B cell (primary cell): Measurements from ENCODE around the gene FAM174C. TPM values are rescaled to one million over a fixed set of nuclear protein-coding genes. Genes with fewer than 3 reads are reported as not detected.

ENCODE experiments used
- ATAC-seq: fragments of 200-7000 bp; cut with Tn5 transposase; one replicate; pipeline ENCODE4 v1.10.0; 2021; ENCODE audit warnings: low read depth, mild to moderate bottlenecking, moderate number of reproducible peaks, moderate library complexity
- CTCF ChIA-PET: fragments of 350-600 bp; sonication (Branson Sonifier 250); formaldehyde crosslinking; loops from one replicate; lab custom pipeline; 2021; ENCODE audit warnings: antibody characterized with exemption, inconsistent platforms; lab: Charles Lee
- POLR2A ChIA-PET: fragments of 350-600 bp; sonication (Branson Sonifier 250); formaldehyde crosslinking; loops from one replicate; lab custom pipeline; 2021; ENCODE audit warnings: antibody characterized with exemption; lab: Charles Lee
- DNase-seq: peaks from one replicate; pipeline ENCODE4 v3.0.0; 2013
- H2AFZ ChIP-seq: 2 replicates; pipeline ENCODE4 v1.6.1; 2012; ENCODE audit warnings: mild to moderate bottlenecking, low read depth, low read length; ENCODE audit not compliant: insufficient read depth, poor library complexity, severe bottlenecking
- H3K27ac ChIP-seq, 2 donors: 1 replicate in 1 of 2; 2 replicates in 1 of 2; pipeline ENCODE4 v1.5.1; 2012 to 2013; ENCODE audit warnings: low read length in 2 of 2, mild to moderate bottlenecking in 2 of 2, moderate library complexity in 1 of 2
- H3K27me3 ChIP-seq, 4 experiments: fragments of 200-600 bp in 1 of 4; sonication (generic) in 1 of 4; replicated peaks in 1 of 4; 1 replicate in 2 of 4; 2 replicates in 2 of 4; pipeline versions ENCODE4 v1.6.1 to v1.7.0; 2013 to 2016; ENCODE audit warnings: low read length in 3 of 4, mild to moderate bottlenecking in 2 of 4, mixed read lengths in 1 of 4, moderate library complexity in 1 of 4; ENCODE audit not compliant: insufficient read depth in 4 of 4, control insufficient read depth in 3 of 4; ENCODE audit errors: control extremely low read depth in 1 of 4
- H3K36me3 ChIP-seq, 2 experiments: replicated peaks in 1 of 2; 1 replicate in 1 of 2; 2 replicates in 1 of 2; pipeline versions ENCODE4 v1.6.1 to v1.7.1; 2013; ENCODE audit warnings: low read length in 1 of 2; ENCODE audit not compliant: insufficient read depth in 2 of 2, control insufficient read depth in 1 of 2; ENCODE audit errors: control extremely low read depth in 1 of 2, extremely low read depth in 1 of 2
- H3K4me1 ChIP-seq, 2 donors: fragments of 200-600 bp in 1 of 2; sonication (generic) in 1 of 2; 1 replicate in 1 of 2; 2 replicates in 1 of 2; pipeline versions ENCODE4 v1.5.1 to v1.6.1; 2013 to 2017; ENCODE audit warnings: low read length in 2 of 2; ENCODE audit not compliant: control insufficient read depth in 2 of 2, insufficient read depth in 2 of 2
- H3K4me2 ChIP-seq: replicated peaks from 2 replicates; pipeline ENCODE3; 2012; ENCODE audit warnings: mild to moderate bottlenecking, low read depth, low read length; ENCODE audit not compliant: poor library complexity, severe bottlenecking
- H3K4me3 ChIP-seq, 5 experiments: fragments of 200-600 bp in 1 of 5; sonication (generic) in 1 of 5; 1 replicate in 3 of 5; 2 replicates in 2 of 5; pipeline versions ENCODE4 v1.5.1 to v1.7.0; 2011 to 2016; ENCODE audit warnings: low read length in 4 of 5, mild to moderate bottlenecking in 4 of 5, low read depth in 2 of 5, control low read depth in 1 of 5, moderate library complexity in 1 of 5; ENCODE audit not compliant: insufficient read depth in 1 of 5; ENCODE audit errors: control extremely low read depth in 1 of 5, extremely low read depth in 1 of 5
- H3K79me2 ChIP-seq: fragments of 200-600 bp; sonication (generic); one replicate; pipeline ENCODE4 v1.6.0; 2016; ENCODE audit warnings: low read length; ENCODE audit not compliant: control insufficient read depth, insufficient read depth
- H3K9ac ChIP-seq: fragments of 200-600 bp; sonication (generic); 2 replicates; pipeline ENCODE4 v1.6.1; 2017; ENCODE audit warnings: mild to moderate bottlenecking, low read length, moderate library complexity
- H3K9me3 ChIP-seq, 3 donors: one replicate each; pipeline versions ENCODE4 v1.6.1 to v1.7.1; 2013; ENCODE audit warnings: low read length in 2 of 3; ENCODE audit not compliant: control insufficient read depth in 2 of 3, insufficient read depth in 1 of 3; ENCODE audit errors: control extremely low read depth in 1 of 3
- H4K20me1 ChIP-seq: 2 replicates; pipeline ENCODE4 v1.6.0; 2012; ENCODE audit warnings: mild to moderate bottlenecking, low read length; ENCODE audit not compliant: insufficient read depth, control insufficient read depth, poor library complexity, severe bottlenecking
- H3K27ac Mint-ChIP-seq: one replicate; pipeline ENCODE4 v1.8.0; 2021; ENCODE audit warnings: mixed read lengths
- H3K27me3 Mint-ChIP-seq: one replicate; pipeline ENCODE4 v1.8.0; 2021; ENCODE audit warnings: mixed read lengths
- H3K4me1 Mint-ChIP-seq: one replicate; pipeline ENCODE4 v1.8.0; 2021; ENCODE audit warnings: mixed read lengths
- H3K4me3 Mint-ChIP-seq: one replicate; pipeline ENCODE4 v1.8.0; 2021; ENCODE audit warnings: mixed read lengths
- H3K9me3 Mint-ChIP-seq: one replicate; pipeline ENCODE4 v1.8.0; 2022; ENCODE audit warnings: mixed read lengths; ENCODE audit not compliant: insufficient read depth
- CTCF ChIP-seq: fragments of 200-600 bp; IDR thresholded peaks from one replicate; pipeline ENCODE4 v1.8.0; 2022; ENCODE audit warnings: antibody characterized with exemption, mild to moderate bottlenecking
- EZH2 ChIP-seq: IDR thresholded peaks from 2 replicates; pipeline ENCODE4 v1.6.1; 2012; ENCODE audit warnings: borderline replicate concordance, low read depth, mild to moderate bottlenecking, moderate library complexity, low read length; ENCODE audit not compliant: insufficient read depth, poor library complexity, severe bottlenecking
- WGBS: methylation state at CpG from one replicate; pipeline ENCODE4 v1.1.5; 2013; ENCODE audit warnings: missing lambda C conversion rate; ENCODE audit not compliant: insufficient coverage; 5-methylcytosine and 5-hydroxymethylcytosine counted together
- intact Hi-C: fragments of 100-400 bp; cut with micrococcal nuclease; formaldehyde crosslinking; loops from one replicate; pipeline ENCODE4 v1.10.0; 2022
- polyA plus RNA-seq: library from polyadenylated mRNA; depleted of rRNA; stranded (reverse); fragments of >200 nt; gene quantifications from 2 replicates; pipeline ENCODE4 v1.2.3, GENCODE V29; 2012
- total RNA-seq, 2 donors: library from RNA; stranded (reverse); fragments of 120-200 nt in 1 of 2; gene quantifications; 1 replicate in 1 of 2; 2 replicates in 1 of 2; pipeline versions ENCODE4 v1.2.3 to v1.2.4, GENCODE V29; 2013 to 2022

FAM174C gene
- total and polyA plus RNA-seq, 2 donors (not counting 1 experiment from before 2014, with no cell fraction given): 41.1 to 70.6 TPM

- peaks cover 0 to 4% of the 10 kb centered on the region in 2 experiments for H3K36me3 ChIP-seq
- Mint-ChIP-seq H3K27ac (no peak overlapping the region), H3K4me1 (peaks cover 36% of the 10 kb centered on the region), H3K9me3 (no peaks in the 10 kb centered on the region), H3K4me3 (peak overlapping the region; percentile 87), H3K27me3 (peaks cover 8% of the 10 kb centered on the region)
- ChIA-PET CTCF (interaction anchor here (1.0 to 8.0 kb wide), 10 partner anchors 25 to 256 kb away, joined by 3 to 658 read pairs (median 3); partner anchors contain the start of genes CIRBP, FAM174C and WDR18), POLR2A (interaction anchor here (0.7 to 7.8 kb wide), 2 partner anchors 25 to 152 kb away, joined by 5 to 402 read pairs; partner anchors contain the start of gene CIRBP)
- WGBS: 16% methylated on average over 79 of the region's 84 CpGs
- peak overlapping the region; percentile 99 for H3K4me2 ChIP-seq
- H4K20me1 ChIP-seq: peaks cover 17% of the 10 kb centered on the region
- no peak for TF ChIP-seq EZH2
- peak; percentile 94 for TF ChIP-seq CTCF
- DNase-seq (peak; percentile 96), ATAC-seq (peak; percentile 50)
- peak overlapping the region; percentile 16 to 92 (median 37) for H3K4me3 ChIP-seq
- H3K27ac ChIP-seq: peak overlapping the region in 1 of 2 donors; percentile 27
- H3K79me2 ChIP-seq: peaks cover 23% of the 10 kb centered on the region
- peak overlapping the region; percentile 25 for H2AFZ ChIP-seq
- H3K4me1 ChIP-seq: peaks cover 42 to 61% of the 10 kb centered on the region in 2 donors
- H3K27me3 ChIP-seq: peaks cover 0 to 21% (median 7%) of the 10 kb centered on the region in 4 experiments
- no peaks in the 10 kb centered on the region for H3K9me3 ChIP-seq
- intact Hi-C loops: loop anchor here (1.0 to 10.0 kb wide), 9 partner anchors 35 to 1945 kb away; partner anchors contain the start of genes CNN2, GPX4, NCLN and RNU6-2
- no peak overlapping the region for H3K9ac ChIP-seq
Measured at GRCh38 chr19:1239796-1240737, 35.3 kb upstream of the FAM174C start.
